ENCODE data around the gene UCKL1.

DNA sequence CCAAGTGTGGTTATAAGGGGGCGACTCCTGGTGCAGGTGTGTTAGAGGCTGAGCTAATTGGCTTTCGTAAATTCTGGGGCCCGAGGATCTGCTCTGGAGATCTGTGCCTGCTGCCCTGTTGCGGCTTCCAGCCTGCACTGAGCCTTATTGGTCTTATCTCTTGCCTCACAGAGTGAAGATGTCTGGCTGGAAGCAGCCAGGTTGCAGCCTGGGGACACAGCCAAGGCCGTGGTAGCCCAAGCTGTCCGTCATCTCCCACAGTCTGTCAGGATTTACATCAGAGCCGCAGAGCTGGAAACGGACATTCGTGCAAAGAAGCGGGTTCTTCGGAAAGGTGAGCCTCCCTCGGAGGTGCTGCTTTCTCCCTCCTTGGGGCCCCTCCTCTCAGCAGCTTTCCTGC is 44.7 kb upstream of the UCKL1 start:
- TF ChIP-seq POLR2AphosphoS5 (IDR thresholded peaks at IDR 0.05) = no peak
- no peak for TF ChIP-seq CTCF (IDR thresholded peaks at IDR 0.05)
- TF ChIP-seq POLR2A (IDR thresholded peaks at IDR 0.05) = no peak

Measured in prostate gland (tissue), 2 donors.